GM10248 (cell line): ENCODE results near the gene PML.

Experiments used
- CTCF ChIA-PET: fragments of 300-600 bp; sonication (Branson Sonifier 250); formaldehyde crosslinking; extraction: SDS; loops from one replicate; lab custom pipeline; 2021; ENCODE audit warnings: antibody characterized with exemption; lab: Yijun Ruan, JAX
- POLR2A ChIA-PET: fragments of 350-650 bp; sonication (Branson Sonifier 250); formaldehyde crosslinking; extraction: SDS; loops from one replicate; lab custom pipeline; 2020; ENCODE audit warnings: antibody characterized with exemption; lab: Yijun Ruan, JAX
- DNase-seq: peaks from one replicate; pipeline ENCODE4 v3.0.0; 2012; ENCODE audit errors: extremely low spot score
- TF ChIP-seq, protein P1 (sequence below): IDR thresholded peaks from 2 replicates; pipeline ENCODE4 v1.5.1; 2012; ENCODE audit warnings: mild to moderate bottlenecking, low read depth; ENCODE audit errors: extremely low read depth, missing control alignments, control extremely low read depth

The PML gene

DNA sequence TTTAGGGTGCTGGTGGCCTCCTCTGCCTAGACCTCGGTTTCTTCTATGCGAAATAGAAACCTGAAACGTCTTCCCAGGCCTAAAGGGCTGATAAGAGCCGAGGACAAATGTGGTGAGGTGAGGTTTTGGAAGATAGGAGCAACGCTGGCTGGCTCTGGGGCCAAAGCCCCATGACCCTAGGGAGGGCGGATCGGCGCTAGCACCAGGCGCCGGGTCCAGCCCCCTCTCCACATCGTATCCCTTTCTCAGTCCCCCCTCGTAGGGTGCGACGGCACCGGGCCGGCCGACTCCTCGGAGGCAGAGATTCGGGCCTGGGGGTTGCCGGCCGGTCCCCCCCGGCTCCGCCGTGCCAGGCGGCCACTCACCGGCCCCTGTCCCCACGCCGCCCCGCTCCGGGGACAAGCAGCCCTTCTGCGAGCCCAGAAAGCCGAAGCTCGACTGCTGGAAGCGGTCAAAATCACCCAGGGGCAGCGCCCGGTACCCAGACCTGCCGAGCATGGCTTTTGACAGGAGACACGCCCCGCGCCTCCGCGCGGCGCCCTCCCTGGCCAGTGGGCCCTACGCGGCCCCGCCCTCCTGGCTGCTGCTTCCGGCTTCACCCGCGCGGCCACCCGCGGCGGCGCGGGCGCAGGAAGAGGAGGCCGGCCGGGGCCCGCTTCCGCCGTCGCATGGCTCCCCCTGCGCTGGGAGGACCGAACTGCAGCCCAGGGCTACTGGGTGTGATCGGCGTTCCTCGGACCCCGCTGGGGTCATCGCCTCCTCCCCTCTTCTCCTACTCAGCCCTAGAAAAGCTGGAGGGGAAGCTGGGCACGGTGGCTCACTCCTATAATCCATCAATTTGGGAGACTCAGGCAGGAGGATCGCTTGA is 2.6 kb upstream of the PML start, which contains the start of gene STOML1:
Gene STOML1 (minus strand): TSS at position 570 of the 868 bp plus-strand sequence. CDS start 72 bp downstream, at position 498.
- ChIA-PET POLR2A (no interaction called here), CTCF (interaction anchor here (0.8 to 11.6 kb wide), 11 partner anchors 9 to 544 kb away, joined by 3 to 162 read pairs (median 5); no protein-coding TSS in a partner anchor)
- TF ChIP-seq, protein P1, sequence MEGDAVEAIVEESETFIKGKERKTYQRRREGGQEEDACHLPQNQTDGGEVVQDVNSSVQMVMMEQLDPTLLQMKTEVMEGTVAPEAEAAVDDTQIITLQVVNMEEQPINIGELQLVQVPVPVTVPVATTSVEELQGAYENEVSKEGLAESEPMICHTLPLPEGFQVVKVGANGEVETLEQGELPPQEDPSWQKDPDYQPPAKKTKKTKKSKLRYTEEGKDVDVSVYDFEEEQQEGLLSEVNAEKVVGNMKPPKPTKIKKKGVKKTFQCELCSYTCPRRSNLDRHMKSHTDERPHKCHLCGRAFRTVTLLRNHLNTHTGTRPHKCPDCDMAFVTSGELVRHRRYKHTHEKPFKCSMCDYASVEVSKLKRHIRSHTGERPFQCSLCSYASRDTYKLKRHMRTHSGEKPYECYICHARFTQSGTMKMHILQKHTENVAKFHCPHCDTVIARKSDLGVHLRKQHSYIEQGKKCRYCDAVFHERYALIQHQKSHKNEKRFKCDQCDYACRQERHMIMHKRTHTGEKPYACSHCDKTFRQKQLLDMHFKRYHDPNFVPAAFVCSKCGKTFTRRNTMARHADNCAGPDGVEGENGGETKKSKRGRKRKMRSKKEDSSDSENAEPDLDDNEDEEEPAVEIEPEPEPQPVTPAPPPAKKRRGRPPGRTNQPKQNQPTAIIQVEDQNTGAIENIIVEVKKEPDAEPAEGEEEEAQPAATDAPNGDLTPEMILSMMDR: peak; percentile 91
- peak; percentile 95 for DNase-seq

DNA sequence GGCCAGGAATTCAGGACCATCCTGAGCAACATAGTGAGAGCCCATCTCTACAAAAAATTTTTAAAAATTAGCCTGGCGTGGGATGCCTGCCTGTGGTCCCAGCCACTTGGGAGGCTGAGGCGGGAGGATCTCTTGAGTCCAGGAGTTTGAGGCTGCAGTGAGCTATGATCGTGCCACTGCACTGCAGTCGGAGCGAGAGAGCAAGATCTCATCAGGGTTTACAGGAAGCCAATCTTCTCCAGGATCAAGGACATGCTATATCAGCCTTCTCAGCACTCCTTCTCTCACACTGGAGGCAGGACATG is 2.0 kb upstream of the PML start:
- CTCF ChIA-PET: interaction anchor here (0.8 to 11.6 kb wide), 10 partner anchors 9 to 543 kb away, joined by 3 to 162 read pairs (median 6); no protein-coding TSS in a partner anchor
- no peak for DNase-seq
- TF ChIP-seq, protein P1: no peak
- POLR2A ChIA-PET: interaction anchor here (0.5 kb wide), 1 partner anchor 10 kb away, joined by 3 read pairs; no protein-coding TSS in a partner anchor

DNA sequence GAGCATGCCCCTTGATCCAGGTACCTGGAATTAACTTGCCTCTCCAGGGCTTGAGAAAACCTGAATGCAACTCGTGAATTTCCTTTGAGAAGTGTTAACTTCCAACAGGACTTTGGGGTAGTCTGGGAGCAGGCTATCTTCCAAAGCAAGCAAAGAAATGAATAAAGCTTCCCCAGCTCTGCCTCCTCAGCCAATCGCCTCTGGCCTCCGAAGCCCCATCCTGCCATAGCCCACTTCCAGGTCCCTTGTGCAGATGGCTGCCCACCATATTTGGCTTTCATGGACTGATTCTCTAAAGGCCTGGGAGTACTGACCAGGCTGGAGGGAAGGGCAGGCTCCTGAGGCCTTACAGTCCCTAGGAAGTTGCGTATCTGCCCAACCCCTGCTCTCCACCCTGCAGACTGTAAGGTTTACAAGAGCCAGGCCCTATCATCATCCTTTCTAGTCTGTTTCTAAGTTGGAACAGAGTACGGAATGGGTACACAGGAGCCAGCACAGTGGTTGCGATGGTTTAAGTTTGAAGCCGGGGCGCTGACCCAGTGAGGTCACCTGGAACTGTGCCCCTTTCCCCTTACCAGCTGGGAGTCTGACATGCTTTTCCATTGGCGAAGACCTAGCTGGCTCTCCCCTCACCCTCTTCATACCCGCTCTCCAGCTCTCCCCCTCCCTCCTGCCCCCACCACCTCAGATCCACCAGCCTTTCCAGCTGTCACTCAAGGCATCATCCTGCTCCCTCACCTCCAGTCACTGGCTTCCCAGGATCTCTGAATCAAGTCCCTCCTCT is 1.1 kb upstream of the PML start:
- ChIA-PET CTCF (interaction anchor here (0.8 to 11.6 kb wide), 10 partner anchors 10 to 542 kb away, joined by 3 to 162 read pairs (median 4); no protein-coding TSS in a partner anchor), POLR2A (interaction anchor here (1.2 kb wide), 1 partner anchor 8 kb away, joined by 3 read pairs; no protein-coding TSS in a partner anchor)
- DNase-seq: no peak
- TF ChIP-seq, protein P1: no peak

DNA sequence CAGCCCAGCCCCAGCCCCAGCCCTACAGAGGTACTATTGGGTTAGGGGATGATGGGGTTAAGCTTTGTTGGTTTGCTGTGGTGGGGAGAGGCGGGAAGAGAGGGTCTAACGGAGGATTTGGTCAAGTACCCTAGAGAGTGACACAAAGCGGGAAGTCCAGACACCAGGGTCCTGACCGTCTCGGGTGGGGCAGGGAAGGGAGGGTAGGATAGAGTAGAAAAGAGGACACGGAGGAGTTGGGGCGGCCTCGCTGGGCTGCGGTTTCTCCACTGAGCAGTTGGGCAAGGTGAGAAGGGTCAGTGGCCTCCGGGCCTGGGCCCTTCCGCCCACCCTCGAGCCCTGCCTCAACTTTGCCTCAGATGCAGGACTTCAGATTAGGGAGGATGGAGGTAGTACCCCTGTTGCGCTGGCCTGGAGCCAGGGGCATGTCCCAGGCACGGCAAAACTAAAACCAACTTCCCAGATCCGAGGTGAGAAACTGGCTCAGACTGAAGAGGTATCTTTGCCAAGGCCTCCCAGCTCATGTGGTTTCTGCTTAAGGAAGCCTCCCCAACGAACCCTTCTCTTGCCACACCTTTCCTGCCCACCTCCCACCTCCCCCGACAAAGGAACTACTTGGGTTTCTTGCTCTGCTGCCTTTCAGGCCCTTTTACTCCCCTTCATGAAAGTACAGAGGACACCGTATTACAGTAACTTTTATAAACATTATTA is 551 bp downstream of the PML start:
- no peak for DNase-seq
- TF ChIP-seq, protein P1: no peak
- ChIA-PET POLR2A (interaction anchor here (0.7 to 1.2 kb wide), 3 partner anchors 9 to 22 kb away, joined by 3 to 4 read pairs (median 4); no protein-coding TSS in a partner anchor), CTCF (interaction anchor here (0.8 to 11.6 kb wide), 7 partner anchors 9 to 783 kb away, joined by 3 to 162 read pairs (median 7); no protein-coding TSS in a partner anchor)

DNA sequence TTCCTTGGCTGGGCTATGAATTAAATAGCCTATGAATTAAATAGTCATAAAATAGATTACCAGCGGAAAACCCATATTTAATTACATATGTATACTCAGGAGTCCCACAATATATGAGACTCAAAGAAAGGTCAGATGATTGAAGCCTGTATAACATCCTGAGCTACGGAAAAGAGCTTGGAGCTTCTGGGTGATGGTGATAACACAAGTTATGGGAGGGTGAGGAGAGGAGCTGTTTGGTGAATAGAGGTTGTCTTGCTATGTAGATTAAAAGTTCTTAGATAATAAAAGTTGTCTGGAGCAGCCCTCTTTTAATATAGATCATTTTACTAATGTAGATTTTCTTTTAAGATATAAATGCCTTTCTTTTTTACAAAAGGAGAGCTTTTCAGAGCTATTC is 1.8 kb downstream of the PML start:
- DNase-seq: no peak
- ChIA-PET CTCF (interaction anchor here (1.0 to 11.6 kb wide), 3 partner anchors 11 to 23 kb away, joined by 3 to 162 read pairs (median 3); no protein-coding TSS in a partner anchor), POLR2A (interaction anchor here (0.6 to 1.3 kb wide), 2 partner anchors 11 to 158 kb away, joined by 3 to 4 read pairs; no protein-coding TSS in a partner anchor)
- TF ChIP-seq, protein P1: no peak

DNA sequence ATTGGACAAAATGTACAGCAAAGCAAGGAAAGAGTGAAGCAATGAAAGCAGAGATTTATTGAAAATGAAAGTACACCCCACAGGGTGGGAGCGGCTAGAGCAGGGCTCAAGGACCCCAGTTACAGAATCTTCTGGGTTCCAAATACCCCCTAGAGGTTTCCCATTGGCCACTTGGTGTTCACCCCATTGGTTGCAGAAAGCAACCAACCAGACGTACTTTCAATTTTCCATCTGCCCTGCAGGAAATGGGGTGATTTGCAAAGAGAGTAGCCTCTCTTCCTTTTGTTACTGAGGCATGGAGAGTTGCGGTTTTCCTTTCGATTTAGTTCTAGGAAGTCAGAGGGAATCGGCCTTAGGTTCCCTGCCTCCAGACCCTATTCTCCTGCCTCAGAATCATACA is 2.4 kb downstream of the PML start:
- TF ChIP-seq, protein P1: no peak
- ChIA-PET POLR2A (interaction anchor here (1.3 kb wide), 1 partner anchor 11 kb away, joined by 3 read pairs; no protein-coding TSS in a partner anchor), CTCF (interaction anchor here (1.0 to 11.6 kb wide), 3 partner anchors 10 to 24 kb away, joined by 3 to 162 read pairs (median 3); no protein-coding TSS in a partner anchor)
- peak; percentile 46 for DNase-seq
